HL-60 (cell line): ENCODE measurements around the gene PAX5.

Source experiments
- CTCF ChIP-seq: IDR thresholded peaks from one replicate; pipeline ENCODE4 v1.5.1; 2011; ENCODE audit warnings: low read length, control low read depth, inconsistent platforms; ENCODE audit not compliant: insufficient read depth
- REST ChIP-seq: IDR thresholded peaks from 2 replicates; pipeline ENCODE4 v1.6.1; 2012; ENCODE audit warnings: low read depth; ENCODE audit not compliant: insufficient replicate concordance

DNA sequence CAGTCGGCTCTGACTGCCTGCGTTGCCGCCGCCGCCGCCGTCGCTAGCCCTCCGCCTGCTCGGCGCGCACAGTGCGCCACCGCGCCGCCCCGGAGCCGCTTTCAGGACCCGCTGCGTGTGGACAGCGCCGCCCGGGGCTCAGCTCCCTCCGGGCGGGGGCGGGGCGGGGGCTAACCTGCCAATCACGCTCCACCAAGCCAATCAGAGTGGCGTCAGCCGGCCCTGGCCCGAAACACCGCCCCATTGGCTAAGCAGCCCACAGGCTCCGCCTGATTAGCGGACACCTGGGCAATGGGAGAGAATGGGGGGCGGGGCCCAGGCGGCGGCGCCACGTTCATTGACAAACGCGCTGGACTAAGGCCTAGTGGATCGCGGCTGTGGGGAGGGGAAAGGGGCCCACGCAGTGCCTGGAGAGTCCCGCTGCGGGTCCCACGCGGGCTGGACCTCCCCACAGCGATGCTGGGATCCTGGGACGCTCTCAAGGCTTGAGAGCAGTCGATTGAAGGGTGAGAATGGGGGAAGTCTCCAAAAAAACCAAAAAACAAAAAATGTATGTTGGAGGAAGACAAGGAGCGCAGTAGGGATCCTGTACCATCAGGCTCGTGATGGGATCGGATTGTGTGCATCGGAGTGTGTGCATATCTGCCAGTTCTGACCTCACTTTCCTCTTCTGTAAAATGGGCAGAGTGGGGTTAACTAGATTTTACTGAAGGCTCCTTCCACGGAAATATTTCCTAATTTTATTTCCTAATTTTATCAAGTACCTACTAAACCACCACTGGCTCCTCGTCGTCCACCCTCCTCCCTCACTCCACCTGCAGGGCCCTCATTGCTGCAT lies 6.3 kb downstream of the PAX5 start:
- no peak for TF ChIP-seq CTCF
- TF ChIP-seq REST, result peak; percentile 99
